Naive thymus-derived CD8-positive, alpha-beta T cell (primary cell): Measurements from ENCODE around the gene SBK2. TPM values are rescaled to one million over a fixed set of nuclear protein-coding genes. Genes with fewer than 3 reads are reported as not detected.

Source experiments
- ATAC-seq, 2 donors: fragments of 150-1000 bp; cut with Tn5 transposase in 1 of 2; sonication (Bioruptor Pico), chemical (Tn5 transposase) in 1 of 2; 1 replicate in 1 of 2; 2 replicates in 1 of 2; pipeline ENCODE4 v1.10.0; 2021; ENCODE audit warnings: mild to moderate bottlenecking in 2 of 2, moderate library complexity in 2 of 2
- POLR2A ChIA-PET: fragments of 350-600 bp; sonication (Branson Sonifier 250); formaldehyde crosslinking; loops from one replicate; lab custom pipeline; 2021; ENCODE audit warnings: antibody characterized with exemption; lab: Charles Lee
- DNase-seq, 10 donors: peaks; one replicate each; pipeline versions ENCODE4 v3.0.0 to v3.0.0-alpha.2; 2020 to 2022
- H3K27ac Mint-ChIP-seq, 10 donors: one replicate each; pipeline ENCODE4 v1.8.0; 2020 to 2022; ENCODE audit warnings: mild to moderate bottlenecking in 10 of 10, mixed read lengths in 10 of 10, moderate library complexity in 4 of 10, inconsistent platforms in 1 of 10
- H3K27me3 Mint-ChIP-seq, 5 donors: one replicate each; pipeline ENCODE4 v1.8.0; 2021 to 2022; ENCODE audit warnings: mixed read lengths in 5 of 5
- H3K36me3 Mint-ChIP-seq, 3 donors: one replicate each; pipeline ENCODE4 v1.8.0; 2020 to 2022; ENCODE audit warnings: mixed read lengths in 3 of 3, mild to moderate bottlenecking in 2 of 3, inconsistent platforms in 1 of 3
- H3K4me1 Mint-ChIP-seq, 4 donors: one replicate each; pipeline ENCODE4 v1.8.0; 2021 to 2022; ENCODE audit warnings: mixed read lengths in 4 of 4
- H3K4me3 Mint-ChIP-seq, 10 donors: one replicate each; pipeline ENCODE4 v1.8.0; 2020 to 2022; ENCODE audit warnings: mild to moderate bottlenecking in 10 of 10, mixed read lengths in 10 of 10, moderate library complexity in 6 of 10, inconsistent platforms in 1 of 10
- H3K9me3 Mint-ChIP-seq, 9 donors: one replicate each; pipeline ENCODE4 v1.8.0; 2020 to 2022; ENCODE audit warnings: mixed read lengths in 9 of 9, mild to moderate bottlenecking in 3 of 9, inconsistent platforms in 1 of 9, moderate library complexity in 1 of 9
- polyA plus RNA-seq, 3 donors: library from polyadenylated mRNA; unstranded; fragments of 300-500 nt; fragmentation: Illumina TruSeq; gene quantifications; one replicate each; pipeline ENCODE4 v1.2.3, GENCODE V29; 2021
- total RNA-seq, 8 experiments: library from RNA in 2 of 8; stranded (reverse) in 2 of 8; gene quantifications; one replicate each; pipeline ENCODE4 v1.2.3 and lab custom pipeline; 2021 to 2026

Gene SBK2
- total and polyA plus RNA-seq, 5 experiments from 2014 or later, result not detected

DNA sequence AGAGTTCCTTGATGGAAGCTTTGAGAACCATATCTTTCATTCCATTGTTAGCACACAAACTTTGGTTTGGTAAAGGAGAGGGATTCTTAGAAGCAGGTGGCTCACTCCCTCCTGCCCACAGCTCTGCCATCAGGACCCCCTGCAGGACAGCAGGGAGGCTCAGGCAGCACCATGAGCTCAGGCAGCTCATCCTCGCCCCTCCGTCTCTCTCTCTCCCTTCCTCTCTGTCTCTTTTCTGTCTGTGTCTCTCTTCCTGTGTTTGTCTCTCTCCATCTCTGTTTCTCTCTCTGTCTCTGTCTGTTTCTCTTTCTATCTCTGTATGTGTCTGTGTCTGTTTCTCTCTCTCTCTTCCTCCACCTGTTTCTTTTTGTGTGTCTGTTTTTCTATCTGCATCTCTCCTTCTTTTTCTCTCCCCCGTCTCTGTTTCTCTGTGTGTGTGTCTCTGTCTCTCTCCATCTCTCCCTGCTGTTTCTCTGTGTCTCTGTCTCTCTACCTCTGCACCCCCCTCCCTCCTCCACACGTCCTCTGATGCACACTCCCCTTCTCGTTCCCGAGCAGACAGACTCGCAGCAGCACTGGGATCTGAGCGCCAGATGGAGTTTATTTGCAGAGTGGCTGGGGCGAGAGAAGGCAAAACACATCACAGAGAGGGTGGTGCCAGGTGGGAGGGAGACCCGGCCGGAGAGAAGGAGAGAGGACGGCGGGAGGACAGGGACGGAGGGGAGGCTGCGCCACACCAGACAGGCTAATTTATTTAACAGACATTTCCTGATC, 8.7 kb downstream of the SBK2 start:
- Mint-ChIP-seq H3K36me3 (no peaks in the 10 kb centered on the region), H3K27me3 (peaks cover 0 to 13% (median 5%) of the 10 kb centered on the region in 5 donors), H3K4me1 (no peaks in the 10 kb centered on the region), H3K4me3 (no peak overlapping the region), H3K9me3 (no peaks in the 10 kb centered on the region), H3K27ac (no peak overlapping the region)
- DNase-seq (no peak), ATAC-seq (no peak)
- POLR2A ChIA-PET, result no interaction called here

DNA sequence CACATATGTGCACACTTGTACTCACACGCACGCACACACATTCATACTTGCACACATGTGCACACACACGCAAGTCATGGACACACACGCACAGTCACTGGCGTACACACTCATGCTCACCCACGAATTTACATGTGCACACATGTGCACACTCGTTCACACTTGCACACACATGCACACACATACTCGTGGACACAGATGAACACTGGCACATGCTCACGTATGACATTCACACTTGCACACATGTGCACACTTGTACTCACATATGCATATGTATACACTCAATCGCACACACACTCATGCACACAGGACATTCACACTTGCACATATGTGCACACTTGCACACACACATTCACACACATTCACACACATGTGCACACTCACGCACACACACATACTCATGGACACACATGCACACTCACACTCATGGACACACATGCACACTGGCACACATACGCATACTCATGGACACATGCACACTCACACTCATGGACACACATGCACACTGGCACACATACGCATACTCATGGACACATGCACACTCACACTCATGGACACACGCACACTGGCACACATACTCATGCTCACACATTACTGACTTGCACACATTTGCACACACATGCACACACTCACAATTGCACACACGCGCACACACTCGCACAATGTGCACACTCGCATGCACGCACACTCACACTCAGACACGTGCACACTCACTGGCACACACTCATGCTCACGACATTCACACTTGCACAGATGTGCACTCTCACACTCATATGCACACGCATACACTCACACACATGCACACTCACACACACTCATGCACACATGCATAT, 9.5 kb downstream of the SBK2 start:
- POLR2A ChIA-PET, result no interaction called here
- ATAC-seq (no peak), DNase-seq (no peak)
- Mint-ChIP-seq H3K4me3 (no peak overlapping the region), H3K36me3 (no peaks in the 10 kb centered on the region), H3K4me1 (no peaks in the 10 kb centered on the region), H3K27me3 (peaks cover 0 to 13% (median 5%) of the 10 kb centered on the region in 5 donors), H3K27ac (no peak overlapping the region), H3K9me3 (no peaks in the 10 kb centered on the region)

DNA sequence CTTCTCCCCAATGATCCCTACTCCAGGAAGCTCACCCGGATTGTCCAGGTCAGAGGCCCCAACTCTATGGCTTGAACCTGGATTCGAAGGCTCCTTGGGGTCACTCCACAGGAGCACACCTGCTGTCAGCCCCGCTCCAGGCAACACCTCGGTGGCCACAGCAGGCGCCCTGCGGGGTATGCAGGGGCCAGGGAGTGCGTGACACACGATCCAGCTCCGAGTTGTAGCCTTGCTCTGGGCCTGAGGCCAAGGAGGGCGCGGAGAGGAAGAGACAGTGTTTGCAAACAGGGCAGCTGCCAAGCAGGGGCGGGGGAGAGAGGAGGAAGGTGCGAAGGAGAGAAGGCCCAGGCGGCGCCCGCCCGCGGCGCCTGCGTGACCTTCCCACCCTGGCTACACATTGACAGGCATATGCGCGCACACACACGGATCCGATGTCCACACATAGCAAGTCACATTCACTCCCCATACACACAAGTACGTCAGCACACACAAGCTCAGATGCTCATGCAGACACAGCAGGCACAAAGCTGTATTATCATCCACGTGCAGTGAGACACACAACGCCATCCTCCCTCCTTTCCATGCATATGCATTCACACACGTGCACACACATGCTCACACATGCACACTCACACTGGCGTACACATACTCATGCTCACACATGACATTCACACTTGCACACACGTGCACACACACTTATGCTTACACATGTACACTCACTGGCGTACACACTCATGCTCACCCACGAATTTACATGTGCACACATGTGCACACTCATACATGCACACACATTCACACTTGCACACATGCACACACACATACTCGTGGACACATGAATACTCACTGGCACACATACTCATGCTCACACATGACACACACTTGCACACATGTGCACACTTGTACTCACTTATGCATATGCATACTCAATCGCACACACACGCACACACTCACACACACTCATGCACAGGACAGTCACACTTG, 10.4 kb downstream of the SBK2 start:
- H3K36me3 Mint-ChIP-seq, result no peaks in the 10 kb centered on the region
- POLR2A ChIA-PET, result no interaction called here
- peaks cover 0 to 13% (median 5%) of the 10 kb centered on the region in 5 donors for H3K27me3 Mint-ChIP-seq
- H3K4me3 Mint-ChIP-seq, result no peak overlapping the region
- no peaks in the 10 kb centered on the region for H3K9me3 Mint-ChIP-seq
- no peak for ATAC-seq
- no peak overlapping the region for H3K27ac Mint-ChIP-seq
- H3K4me1 Mint-ChIP-seq, result no peaks in the 10 kb centered on the region
- DNase-seq, result no peak

DNA sequence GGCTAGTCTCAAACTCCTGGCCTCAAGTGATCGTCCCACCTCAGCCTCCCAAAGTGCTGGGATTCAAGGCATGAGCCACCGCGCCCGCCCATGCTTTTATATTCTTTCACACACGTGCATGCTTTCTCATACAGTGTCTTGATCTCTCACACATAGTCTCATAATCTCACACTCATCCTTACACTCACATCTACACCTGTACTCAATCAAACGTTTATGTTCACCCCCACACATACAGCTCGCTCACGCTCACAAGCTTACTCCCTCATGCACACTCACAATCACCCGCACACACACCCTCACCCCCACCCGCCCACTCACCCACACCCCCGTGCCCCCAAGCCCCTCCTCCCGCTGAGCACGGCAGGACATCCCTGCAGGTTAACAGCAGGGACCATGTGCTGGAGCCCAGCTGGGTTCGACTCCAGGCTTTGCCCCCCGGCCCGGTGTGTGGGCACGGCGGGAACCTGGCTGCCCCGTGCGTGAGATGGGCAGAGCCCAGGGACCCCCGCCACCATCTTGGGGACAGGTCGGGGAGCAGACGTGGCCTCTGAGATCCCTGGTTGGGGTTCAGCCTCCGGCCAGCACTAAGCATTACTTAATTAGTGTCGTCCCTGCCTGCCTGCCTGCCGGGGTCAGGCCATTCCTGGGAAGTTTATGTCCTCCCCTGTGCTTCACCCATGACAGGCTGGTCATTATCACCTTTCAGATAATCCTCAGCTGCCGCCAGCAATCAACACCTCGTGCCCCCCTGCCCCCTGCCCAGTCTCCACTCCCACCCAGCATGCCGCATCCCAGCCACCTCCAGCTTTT, 11.4 kb downstream of the SBK2 start:
- DNase-seq (no peak), ATAC-seq (no peak)
- peak overlapping the region in 1 of 10 donors; percentile 82 for H3K27ac Mint-ChIP-seq
- no peaks in the 10 kb centered on the region for H3K4me1 Mint-ChIP-seq
- H3K36me3 Mint-ChIP-seq, result no peaks in the 10 kb centered on the region
- H3K9me3 Mint-ChIP-seq, result no peaks in the 10 kb centered on the region
- POLR2A ChIA-PET, result no interaction called here
- peaks cover 0 to 13% (median 5%) of the 10 kb centered on the region in 5 donors for H3K27me3 Mint-ChIP-seq
- H3K4me3 Mint-ChIP-seq, result no peak overlapping the region

- POLR2A ChIA-PET, result no interaction called here
- Mint-ChIP-seq H3K36me3 (no peaks in the 10 kb centered on the region), H3K9me3 (no peaks in the 10 kb centered on the region), H3K4me3 (no peak overlapping the region), H3K4me1 (peaks cover 2 to 10% (median 3%) of the 10 kb centered on the region in 4 donors), H3K27me3 (peaks cover 0 to 8% (median 5%) of the 10 kb centered on the region in 5 donors), H3K27ac (no peak overlapping the region)
- ATAC-seq, result no peak
- DNase-seq, result no peak
Observed at GRCh38 chr19:55520691-55521292, 16.1 kb downstream of the SBK2 start.

DNA sequence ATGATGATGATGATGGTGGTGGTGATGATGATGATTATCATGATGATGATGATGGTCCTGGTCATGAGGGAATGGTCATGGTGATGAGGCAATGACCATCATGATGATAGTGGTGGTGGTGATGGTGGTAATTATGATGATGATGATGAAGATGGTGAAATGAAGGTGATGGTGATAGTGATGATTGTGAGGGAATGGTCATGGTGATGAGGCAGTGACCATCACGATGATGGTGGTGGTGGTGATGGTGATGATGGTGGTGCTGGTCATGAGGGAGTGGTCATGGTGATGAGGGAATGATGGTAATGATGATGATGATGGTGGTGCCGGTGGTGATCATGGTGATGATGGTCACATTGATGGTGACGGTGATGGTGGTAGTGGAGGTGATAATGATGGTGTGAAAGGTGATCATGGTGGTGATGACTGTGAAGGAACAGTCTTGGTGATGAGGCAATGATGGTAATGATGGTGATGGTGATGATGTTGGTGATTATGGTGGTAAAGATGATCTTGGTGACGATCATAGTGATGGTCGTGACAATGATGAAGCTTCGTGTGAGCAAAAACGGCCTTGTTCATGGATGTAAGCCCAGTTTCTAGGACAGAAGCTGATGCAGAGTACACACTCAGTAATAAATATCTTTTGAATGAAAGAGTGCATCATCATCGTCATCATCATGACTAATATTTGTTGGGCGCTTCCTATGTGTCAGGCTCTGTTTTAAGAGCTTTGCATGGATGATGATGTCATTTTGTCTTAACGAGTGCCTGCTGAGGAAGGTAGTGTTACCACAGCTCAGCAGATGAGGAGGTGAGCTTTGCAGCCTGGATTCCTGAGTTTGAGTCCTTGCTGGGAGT, 17.3 kb downstream of the SBK2 start:
- Mint-ChIP-seq H3K27me3 (peaks cover 0 to 5% (median 0%) of the 10 kb centered on the region in 5 donors), H3K36me3 (no peaks in the 10 kb centered on the region), H3K27ac (no peak overlapping the region), H3K4me3 (no peak overlapping the region), H3K9me3 (no peaks in the 10 kb centered on the region), H3K4me1 (peaks cover 2 to 10% (median 3%) of the 10 kb centered on the region in 4 donors)
- ATAC-seq, result no peak
- no peak for DNase-seq
- POLR2A ChIA-PET, result no interaction called here

DNA sequence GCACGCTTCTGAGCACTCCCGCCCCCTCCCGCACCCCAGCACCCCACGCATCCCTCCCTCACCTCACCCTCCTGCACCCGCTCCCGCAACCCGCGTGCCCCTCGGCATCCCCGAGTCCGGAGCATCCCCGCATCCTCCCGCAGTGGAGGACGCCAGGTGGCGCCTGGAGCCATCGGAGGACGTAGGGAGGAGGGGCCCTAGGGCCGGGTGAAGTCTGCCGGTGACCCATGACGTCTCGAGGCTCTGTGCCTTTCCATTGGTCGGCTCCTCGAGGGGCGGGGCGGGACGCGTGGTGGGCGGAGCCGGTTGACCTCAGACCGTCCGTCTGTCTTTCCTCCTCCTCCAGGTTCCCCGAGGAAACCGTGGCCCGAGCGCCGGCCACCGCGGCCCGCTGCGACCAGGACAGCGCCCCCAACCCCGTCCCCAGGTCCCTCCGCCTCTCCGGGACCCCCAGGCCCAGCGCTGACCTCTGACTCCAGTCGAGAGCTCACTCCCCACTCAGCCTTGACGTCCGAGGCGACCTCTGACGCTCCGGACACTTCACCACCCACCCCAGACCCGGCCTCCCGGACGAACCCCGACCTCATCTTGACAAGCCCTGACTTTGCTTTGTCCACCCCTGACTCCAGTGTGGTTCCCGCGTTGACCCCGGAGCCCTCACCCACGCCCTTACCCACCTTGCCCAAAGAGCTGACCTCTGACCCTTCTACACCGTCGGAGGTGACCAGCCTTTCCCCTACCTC, 19.9 kb downstream of the SBK2 start:
- Mint-ChIP-seq H3K27ac (peak overlapping the region; percentile 41 to 96 (median 92)), H3K9me3 (no peaks in the 10 kb centered on the region), H3K36me3 (no peaks in the 10 kb centered on the region), H3K4me3 (peak overlapping the region; percentile 66 to 90 (median 84)), H3K27me3 (peaks cover 0 to 6% (median 0%) of the 10 kb centered on the region in 5 donors), H3K4me1 (peaks cover 2 to 10% (median 4%) of the 10 kb centered on the region in 4 donors)
- DNase-seq, result peak; percentile 82 to 95 (median 87)
- peak; percentile 100 for ATAC-seq
- POLR2A ChIA-PET, result interaction anchor here (0.7 to 1.5 kb wide), 4 partner anchors 11 to 115 kb away, joined by 3 to 5 read pairs (median 4); partner anchors contain the start of gene ZNF865

GRCh38 chr19:55508120-55508519, 28.8 kb downstream of the SBK2 start:
- H3K4me1 Mint-ChIP-seq, result peaks cover 8 to 12% (median 11%) of the 10 kb centered on the region in 4 donors
- DNase-seq (no peak), ATAC-seq (no peak)
- no peak overlapping the region for H3K27ac Mint-ChIP-seq
- no peak overlapping the region for H3K4me3 Mint-ChIP-seq
- POLR2A ChIA-PET, result no interaction called here
- H3K9me3 Mint-ChIP-seq, result no peaks in the 10 kb centered on the region
- peaks cover 0 to 16% (median 3%) of the 10 kb centered on the region in 5 donors for H3K27me3 Mint-ChIP-seq
- H3K36me3 Mint-ChIP-seq, result no peaks in the 10 kb centered on the region

DNA sequence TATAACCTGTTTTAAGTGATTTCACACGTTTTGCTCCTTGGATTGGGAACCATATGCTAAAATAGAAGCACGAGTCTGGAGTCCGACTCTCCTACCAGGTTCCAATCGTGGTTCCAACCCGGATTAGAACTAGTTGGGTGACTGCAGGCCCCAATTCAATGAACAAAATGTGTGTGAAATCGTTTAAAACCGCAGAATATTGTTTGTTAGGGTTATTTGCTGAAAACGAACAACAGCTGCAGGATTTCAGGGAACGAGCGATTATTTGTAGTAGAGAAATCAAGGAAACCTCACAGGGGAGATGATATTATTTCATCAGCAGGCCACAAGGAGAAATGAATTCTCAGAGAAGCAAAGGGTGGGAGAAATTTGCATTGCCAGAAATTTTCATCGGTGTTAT, 32.0 kb downstream of the SBK2 start:
- Mint-ChIP-seq H3K27ac (no peak overlapping the region), H3K27me3 (peaks cover 0 to 7% (median 1%) of the 10 kb centered on the region in 5 donors), H3K9me3 (no peaks in the 10 kb centered on the region), H3K36me3 (no peaks in the 10 kb centered on the region), H3K4me1 (peaks cover 11 to 15% (median 13%) of the 10 kb centered on the region in 4 donors), H3K4me3 (peak overlapping the region in 1 of 10 donors; percentile 36)
- POLR2A ChIA-PET, result interaction anchor here (1.4 to 1.9 kb wide), 3 partner anchors 28 to 142 kb away, joined by 3 to 16 read pairs (median 3); partner anchors contain the start of gene ZNF628
- DNase-seq (no peak), ATAC-seq (no peak)

- no peaks in the 10 kb centered on the region for H3K9me3 Mint-ChIP-seq
- POLR2A ChIA-PET, result interaction anchor here (0.8 to 1.9 kb wide), 15 partner anchors 17 to 363 kb away, joined by 3 to 16 read pairs (median 3); partner anchors contain the start of genes ISOC2, KMT5C, NAT14 and SYT5
- no peaks in the 10 kb centered on the region for H3K36me3 Mint-ChIP-seq
- DNase-seq (no peak), ATAC-seq (no peak)
- H3K4me3 Mint-ChIP-seq, result peak overlapping the region; percentile 62 to 89 (median 82)
- H3K4me1 Mint-ChIP-seq, result peaks cover 11 to 15% (median 13%) of the 10 kb centered on the region in 4 donors
- peaks cover 0 to 7% (median 1%) of the 10 kb centered on the region in 5 donors for H3K27me3 Mint-ChIP-seq
- peak overlapping the region in 4 of 10 donors; percentile 58 to 94 (median 84) for H3K27ac Mint-ChIP-seq
Observed at GRCh38 chr19:55504252-55504603, 32.7 kb downstream of the SBK2 start.
